ENCODE data around the gene RNF182. TPM values are rescaled to one million over a fixed set of nuclear protein-coding genes. Genes with fewer than 3 reads are reported as not detected.
"Not testable (repeated sequence)": the region's sequence is repeated elsewhere in the genome, so short reads cannot be mapped to it uniquely, and the experiment has no call there.

RNF182 gene
- total RNA-seq = 0.20 and 0.25 TPM in 2 replicates

- DNase-seq (ENCODE audit: low read depth, low spot score) = no peak
Measured at GRCh38 chr6:13924949-13925881, at the start of gene RNF182. Gene RNF182, plus strand, starts transcription at chr6:13924952. Its CDS starts 52,168 bp downstream, at chr6:13977120.

GRCh38 chr6:13877051-13877450, 47.7 kb upstream of the RNF182 start:
- no peak for DNase-seq (ENCODE audit: low read depth, low spot score)

- not testable (repeated sequence) for DNase-seq (ENCODE audit: low read depth, low spot score)
Measured at GRCh38 chr6:13880061-13880663, 44.6 kb upstream of the RNF182 start.

- no peak for DNase-seq (ENCODE audit: low read depth, low spot score)
Measured at GRCh38 chr6:13881621-13882165, 43.1 kb upstream of the RNF182 start.

- no peak for DNase-seq (ENCODE audit: low read depth, low spot score)
Measured at GRCh38 chr6:13883966-13884365, 40.8 kb upstream of the RNF182 start.

GRCh38 chr6:13884397-13884796, 40.4 kb upstream of the RNF182 start:
- DNase-seq (ENCODE audit: low read depth, low spot score) = no peak

GRCh38 chr6:13885601-13886000, 39.2 kb upstream of the RNF182 start:
- DNase-seq (ENCODE audit: low read depth, low spot score) = no peak

GRCh38 chr6:13886949-13887348, 37.8 kb upstream of the RNF182 start:
- DNase-seq (ENCODE audit: low read depth, low spot score) = no peak

- no peak for DNase-seq (ENCODE audit: low read depth, low spot score)
Measured at GRCh38 chr6:13892017-13892645, 32.6 kb upstream of the RNF182 start.

GRCh38 chr6:13902922-13903321, 21.8 kb upstream of the RNF182 start:
- no peak for DNase-seq (ENCODE audit: low read depth, low spot score)

- no peak for DNase-seq (ENCODE audit: low read depth, low spot score)
Measured at GRCh38 chr6:13903364-13903763, 21.4 kb upstream of the RNF182 start.

GRCh38 chr6:13907001-13907350, 17.8 kb upstream of the RNF182 start:
- DNase-seq (ENCODE audit: low read depth, low spot score) = no peak

- DNase-seq (ENCODE audit: low read depth, low spot score) = no peak
Measured at GRCh38 chr6:13907614-13908215, 17.0 kb upstream of the RNF182 start.

- peak; percentile 45 for DNase-seq (ENCODE audit: low read depth, low spot score)
Measured at GRCh38 chr6:13908955-13909381, 15.8 kb upstream of the RNF182 start.

GRCh38 chr6:13910443-13910842, 14.3 kb upstream of the RNF182 start:
- no peak for DNase-seq (ENCODE audit: low read depth, low spot score)

- no peak for DNase-seq (ENCODE audit: low read depth, low spot score)
Measured at GRCh38 chr6:13911337-13911736, 13.4 kb upstream of the RNF182 start.

GRCh38 chr6:13913226-13914001, 11.3 kb upstream of the RNF182 start:
- no peak for DNase-seq (ENCODE audit: low read depth, low spot score)

- no peak for DNase-seq (ENCODE audit: low read depth, low spot score)
Measured at GRCh38 chr6:13914351-13914750, 10.4 kb upstream of the RNF182 start.

GRCh38 chr6:13915561-13916229, 9.1 kb upstream of the RNF182 start:
- DNase-seq (ENCODE audit: low read depth, low spot score) = no peak

- DNase-seq (ENCODE audit: low read depth, low spot score) = no peak
Measured at GRCh38 chr6:13916230-13916944, 8.4 kb upstream of the RNF182 start.

Data from pulmonary artery endothelial cell (primary cell).